ENCODE data around the gene PDLIM5.

Gene PDLIM5

GRCh38 chr4:94536649-94537469 is 85.1 kb downstream of the PDLIM5 start:
- DNase-seq (ENCODE audit: low read depth): no peak
- no peak overlapping the region for H3K4me3 ChIP-seq (ENCODE audit: control insufficient read depth, low read depth, low read length)
- no peak for TF ChIP-seq CTCF (conservative IDR thresholded peaks at IDR 0.05; ENCODE audit: control insufficient read depth, insufficient read depth, low read depth, low read length)

- TF ChIP-seq CTCF (conservative IDR thresholded peaks at IDR 0.05; ENCODE audit: control insufficient read depth, insufficient read depth, low read depth, low read length): no peak
- DNase-seq (ENCODE audit: low read depth): no peak
- H3K4me3 ChIP-seq (ENCODE audit: control insufficient read depth, low read depth, low read length): no peak overlapping the region
These were observed 86.3 kb downstream of the PDLIM5 start for GRCh38 chr4:94537921-94538628.

- no peak overlapping the region for H3K4me3 ChIP-seq (ENCODE audit: control insufficient read depth, low read depth, low read length)
- DNase-seq (ENCODE audit: low read depth): no peak
- no peak for TF ChIP-seq CTCF (conservative IDR thresholded peaks at IDR 0.05; ENCODE audit: control insufficient read depth, insufficient read depth, low read depth, low read length)
These were observed 88.7 kb downstream of the PDLIM5 start for GRCh38 chr4:94540476-94540875.

- peak; percentile 10 for DNase-seq (ENCODE audit: low read depth)
- H3K4me3 ChIP-seq (ENCODE audit: control insufficient read depth, low read depth, low read length): no peak overlapping the region
- no peak for TF ChIP-seq CTCF (conservative IDR thresholded peaks at IDR 0.05; ENCODE audit: control insufficient read depth, insufficient read depth, low read depth, low read length)
These were observed 93.1 kb downstream of the PDLIM5 start for GRCh38 chr4:94544811-94545210.

GRCh38 chr4:94545296-94545695 is 93.6 kb downstream of the PDLIM5 start:
- peak; percentile 25 for DNase-seq (ENCODE audit: low read depth)
- H3K4me3 ChIP-seq (ENCODE audit: control insufficient read depth, low read depth, low read length): no peak overlapping the region
- TF ChIP-seq CTCF (conservative IDR thresholded peaks at IDR 0.05; ENCODE audit: control insufficient read depth, insufficient read depth, low read depth, low read length): no peak

GRCh38 chr4:94546949-94547348 is 95.2 kb downstream of the PDLIM5 start:
- H3K4me3 ChIP-seq (ENCODE audit: control insufficient read depth, low read depth, low read length): no peak overlapping the region
- DNase-seq (ENCODE audit: low read depth): no peak
- TF ChIP-seq CTCF (conservative IDR thresholded peaks at IDR 0.05; ENCODE audit: control insufficient read depth, insufficient read depth, low read depth, low read length): no peak

Measured in fibroblast of mammary gland (primary cell).